GM12892 (cell line): Measurements from ENCODE around the gene TEX22.

Experiments used
- DNase-seq: peaks from one replicate; pipeline ENCODE4 v3.0.0; 2011; ENCODE audit not compliant: insufficient read length
- FAIRE-seq: peaks from 2 replicates; lab custom pipeline; 2011; peaks lifted over from hg19 to GRCh38; lab: Jason Lieb, UNC
- POLR2A ChIP-seq: IDR thresholded peaks from 2 replicates; pipeline ENCODE4 v1.6.1; 2011; ENCODE audit warnings: low read depth, low read length, control low read depth
- POLR2AphosphoS5 ChIP-seq: IDR thresholded peaks from 2 replicates; pipeline ENCODE4 v1.6.1; 2011; ENCODE audit warnings: low read depth, low read length, control low read depth
- TAF1 ChIP-seq: IDR thresholded peaks from 2 replicates; pipeline ENCODE4 v1.6.1; 2011; ENCODE audit warnings: low read depth, mild to moderate bottlenecking, control low read depth, low read length, borderline replicate concordance

Gene TEX22

GRCh38 chr14:105379946-105380345 lies 18.4 kb upstream of the TEX22 start:
- no peak for FAIRE-seq
- TF ChIP-seq POLR2A: no peak
- TF ChIP-seq TAF1: no peak
- no peak for TF ChIP-seq POLR2AphosphoS5
- DNase-seq: no peak

GRCh38 chr14:105380756-105381155 lies 17.6 kb upstream of the TEX22 start:
- no peak for FAIRE-seq
- TF ChIP-seq POLR2AphosphoS5 (no peak), TAF1 (no peak), POLR2A (no peak)

GRCh38 chr14:105381446-105382342 lies 16.6 kb upstream of the TEX22 start:
- TF ChIP-seq POLR2A: no peak
- TF ChIP-seq TAF1: no peak
- no peak for TF ChIP-seq POLR2AphosphoS5
- FAIRE-seq: no peak
- no peak for DNase-seq

More at GRCh38 chr14:105380756-105381155, 17.6 kb upstream of the TEX22 start:
- no peak for DNase-seq

GRCh38 chr14:105382343-105383082 lies 15.8 kb upstream of the TEX22 start:
- FAIRE-seq (no peak), DNase-seq (no peak)
- TF ChIP-seq TAF1 (no peak), POLR2AphosphoS5 (no peak)

- FAIRE-seq (no peak), DNase-seq (no peak)
- TF ChIP-seq POLR2A: no peak
Measured at GRCh38 chr14:105383083-105383730, 15.1 kb upstream of the TEX22 start.

GRCh38 chr14:105384041-105384557 lies 14.2 kb upstream of the TEX22 start:
- TF ChIP-seq POLR2AphosphoS5 (no peak), POLR2A (no peak), TAF1 (no peak)
- FAIRE-seq (no peak), DNase-seq (no peak)

GRCh38 chr14:105384605-105385321 lies 13.6 kb upstream of the TEX22 start:
- TF ChIP-seq POLR2AphosphoS5 (no peak), TAF1 (no peak), POLR2A (no peak)
- FAIRE-seq: no peak
- no peak for DNase-seq

GRCh38 chr14:105385322-105385637 lies 13.1 kb upstream of the TEX22 start:
- FAIRE-seq (no peak), DNase-seq (no peak)
- no peak for TF ChIP-seq TAF1
- TF ChIP-seq POLR2AphosphoS5: no peak
- no peak for TF ChIP-seq POLR2A

GRCh38 chr14:105385698-105386365 lies 12.5 kb upstream of the TEX22 start:
- TF ChIP-seq POLR2AphosphoS5 (no peak), TAF1 (no peak), POLR2A (no peak)
- FAIRE-seq (no peak), DNase-seq (no peak)
